HG02852 (cell line): ENCODE measurements around the gene MTHFSD.

Experiments used
- ATAC-seq: cut with Tn5 transposase; IDR thresholded peaks from one replicate; pipeline ENCODE4 v1.9.1; 2021; ENCODE audit warnings: mild to moderate bottlenecking, moderate library complexity; ENCODE audit not compliant: unreplicated experiment

Gene MTHFSD

GRCh38 chr16:86531191-86531545, 23.9 kb downstream of the MTHFSD start:
- no peak for ATAC-seq

- ATAC-seq = no peak
These were observed 24.5 kb downstream of the MTHFSD start for GRCh38 chr16:86530251-86531190.

GRCh38 chr16:86529160-86529559, 25.9 kb downstream of the MTHFSD start:
- no peak for ATAC-seq

GRCh38 chr16:86528061-86528929, 26.7 kb downstream of the MTHFSD start:
- ATAC-seq = no peak

- no peak for ATAC-seq
These were observed 27.7 kb downstream of the MTHFSD start for GRCh38 chr16:86527366-86527765.

GRCh38 chr16:86525696-86526095, 29.3 kb downstream of the MTHFSD start:
- ATAC-seq = no peak

GRCh38 chr16:86524029-86524428, 31.0 kb downstream of the MTHFSD start:
- ATAC-seq = no peak

GRCh38 chr16:86523166-86523740, 31.8 kb downstream of the MTHFSD start:
- no peak for ATAC-seq

- ATAC-seq = no peak
These were observed 32.4 kb downstream of the MTHFSD start for GRCh38 chr16:86522634-86523033.

GRCh38 chr16:86521236-86522197, 33.5 kb downstream of the MTHFSD start:
- no peak for ATAC-seq

GRCh38 chr16:86520317-86521210, 34.5 kb downstream of the MTHFSD start:
- ATAC-seq = no peak

GRCh38 chr16:86519649-86520316, 35.3 kb downstream of the MTHFSD start:
- ATAC-seq = no peak

- no peak for ATAC-seq
These were observed 35.9 kb downstream of the MTHFSD start for GRCh38 chr16:86519007-86519648.

- ATAC-seq = no peak
These were observed 37.3 kb downstream of the MTHFSD start for GRCh38 chr16:86517652-86518258.

GRCh38 chr16:86517033-86517432, 38.0 kb downstream of the MTHFSD start:
- no peak for ATAC-seq

- no peak for ATAC-seq
These were observed 38.4 kb downstream of the MTHFSD start for GRCh38 chr16:86516623-86517003.

GRCh38 chr16:86515777-86516622, 39.0 kb downstream of the MTHFSD start:
- no peak for ATAC-seq
